Measurements from ENCODE around the gene PARN. TPM values are rescaled to one million over a fixed set of nuclear protein-coding genes. Genes with fewer than 3 reads are reported as not detected.

Gene PARN, protein sequence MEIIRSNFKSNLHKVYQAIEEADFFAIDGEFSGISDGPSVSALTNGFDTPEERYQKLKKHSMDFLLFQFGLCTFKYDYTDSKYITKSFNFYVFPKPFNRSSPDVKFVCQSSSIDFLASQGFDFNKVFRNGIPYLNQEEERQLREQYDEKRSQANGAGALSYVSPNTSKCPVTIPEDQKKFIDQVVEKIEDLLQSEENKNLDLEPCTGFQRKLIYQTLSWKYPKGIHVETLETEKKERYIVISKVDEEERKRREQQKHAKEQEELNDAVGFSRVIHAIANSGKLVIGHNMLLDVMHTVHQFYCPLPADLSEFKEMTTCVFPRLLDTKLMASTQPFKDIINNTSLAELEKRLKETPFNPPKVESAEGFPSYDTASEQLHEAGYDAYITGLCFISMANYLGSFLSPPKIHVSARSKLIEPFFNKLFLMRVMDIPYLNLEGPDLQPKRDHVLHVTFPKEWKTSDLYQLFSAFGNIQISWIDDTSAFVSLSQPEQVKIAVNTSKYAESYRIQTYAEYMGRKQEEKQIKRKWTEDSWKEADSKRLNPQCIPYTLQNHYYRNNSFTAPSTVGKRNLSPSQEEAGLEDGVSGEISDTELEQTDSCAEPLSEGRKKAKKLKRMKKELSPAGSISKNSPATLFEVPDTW
- 10 to 100 TPM; 36.4 to 40.0 TPM for total RNA-seq

DNA sequence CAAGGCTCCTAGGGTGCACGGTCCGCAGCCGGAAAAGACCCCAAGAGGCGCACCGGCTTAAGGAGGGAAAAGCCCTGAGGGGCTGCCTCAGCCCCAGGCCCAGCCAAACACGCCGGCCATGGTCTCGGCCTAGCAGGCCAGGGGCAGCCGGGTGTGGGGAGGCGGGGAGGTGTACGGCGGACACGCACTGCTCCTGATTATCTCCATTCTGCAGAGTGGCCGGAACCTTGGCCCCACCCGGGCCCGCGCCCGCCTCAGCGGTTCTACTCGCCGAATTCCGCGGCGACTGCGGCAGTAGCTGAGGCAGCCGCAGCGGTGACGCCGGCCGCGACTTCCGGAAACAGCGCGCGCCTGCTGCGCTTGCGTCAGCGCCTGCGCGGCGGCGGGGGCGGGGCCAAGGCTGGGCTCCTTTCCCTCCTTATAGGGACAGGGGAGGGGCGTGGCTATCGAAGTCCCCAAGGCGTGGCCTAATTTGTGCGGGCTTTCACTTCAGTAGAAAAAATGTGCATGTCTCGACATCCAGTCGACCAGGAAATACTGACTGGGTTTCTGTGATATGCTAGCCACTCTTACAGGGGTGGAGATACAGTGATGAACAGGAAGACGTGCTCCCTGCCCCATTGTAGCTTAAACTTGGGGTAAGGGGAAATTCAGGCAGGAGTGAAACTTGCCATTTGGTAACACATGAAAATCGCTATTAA lies at the start of gene PARN:
Gene PARN (minus strand): TSS at position 342 of the 701 bp plus-strand sequence. CDS start 135 bp downstream, at position 207.
- Mint-ChIP-seq H3K4me3 (peak within 1 kb of the TSS; percentile 85), H3K27me3 (ENCODE audit: low read depth) (no peaks in the 10 kb centered on the region), H3K4me1 (ENCODE audit: low read depth) (peaks cover 60% of the 10 kb centered on the region), H3K36me3 (ENCODE audit: low read depth) (peaks cover 35% of the 10 kb centered on the region), H3K27ac (peak within 1 kb of the TSS; percentile 97), H3K9me3 (ENCODE audit: insufficient read depth) (no peaks in the 10 kb centered on the region)
- ATAC-seq (peak; percentile 56), DNase-seq (peak; percentile 98)
- ChIA-PET POLR2A (interaction anchor here (0.7 to 1.6 kb wide), 10 partner anchors 9 to 464 kb away, joined by 3 to 6 read pairs (median 3); partner anchors contain the start of gene RRN3), CTCF (interaction anchor here (1.3 kb wide), 1 partner anchor 711 kb away, joined by 3 read pairs; the partner anchor contains the start of gene ERCC4)

DNA sequence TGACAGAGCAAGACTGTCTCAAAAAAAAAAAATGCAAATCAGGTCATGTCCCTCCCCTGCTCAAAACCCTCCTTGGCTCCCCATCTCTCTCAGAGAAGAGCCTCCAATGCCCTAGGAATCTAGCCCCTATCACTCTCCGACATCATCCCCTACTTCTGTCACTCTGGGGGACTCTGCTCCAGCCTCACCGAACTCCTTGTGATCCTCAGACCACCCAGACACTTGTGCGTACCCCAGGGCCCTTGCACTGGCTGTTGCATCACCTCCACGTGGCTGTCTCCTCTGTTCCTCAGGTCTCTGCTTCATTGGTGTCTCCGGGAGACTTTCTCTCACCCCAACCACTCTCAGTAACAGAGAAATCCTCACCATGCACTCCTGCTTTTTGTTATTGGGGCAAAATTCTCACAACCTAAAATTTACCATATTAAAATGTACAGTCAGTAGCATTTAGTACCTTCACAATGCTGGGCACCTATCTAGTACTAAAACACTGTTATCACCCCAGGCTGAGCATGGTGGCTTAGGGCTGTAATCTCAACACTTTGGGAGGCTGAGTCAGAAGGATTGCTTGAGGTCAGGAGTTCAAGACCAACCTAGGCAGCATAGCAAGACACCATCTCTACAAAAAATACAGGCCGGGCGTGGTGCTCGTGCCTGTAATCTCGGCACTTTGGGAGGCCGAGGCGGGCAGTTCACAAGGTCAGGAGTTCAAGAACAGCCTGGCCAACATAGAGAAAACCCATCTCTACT lies 48.9 kb upstream of the PARN start:
- H3K9me3 Mint-ChIP-seq (ENCODE audit: insufficient read depth) = peaks cover 1% of the 10 kb centered on the region
- no peak overlapping the region for H3K4me3 Mint-ChIP-seq
- H3K27ac Mint-ChIP-seq = no peak overlapping the region
- H3K27me3 Mint-ChIP-seq (ENCODE audit: low read depth) = peaks cover 2% of the 10 kb centered on the region
- ATAC-seq (no peak), DNase-seq (no peak)
- H3K4me1 Mint-ChIP-seq (ENCODE audit: low read depth) = no peaks in the 10 kb centered on the region
- ChIA-PET POLR2A (no interaction called here), CTCF (no interaction called here)
- H3K36me3 Mint-ChIP-seq (ENCODE audit: low read depth) = peaks cover 3% of the 10 kb centered on the region

DNA sequence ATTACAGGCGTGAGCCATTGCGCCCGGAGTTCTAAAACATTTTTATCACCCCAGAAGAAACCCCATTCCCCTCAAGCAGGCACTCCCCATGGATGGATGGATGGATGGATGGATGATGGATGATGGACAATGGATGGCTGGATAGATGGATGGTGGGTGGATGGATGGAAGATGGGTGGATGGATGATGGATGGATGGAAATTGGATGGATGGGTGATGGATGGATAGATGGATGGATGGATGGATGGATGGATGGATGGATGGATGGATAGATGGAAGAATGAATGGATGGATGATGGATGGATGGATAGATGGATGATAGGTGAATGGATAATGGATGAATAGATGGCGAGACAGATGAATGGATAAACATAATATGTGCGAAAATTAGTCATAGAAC lies 47.6 kb upstream of the PARN start:
- DNase-seq (no peak), ATAC-seq (no peak)
- POLR2A ChIA-PET = no interaction called here
- peaks cover 4% of the 10 kb centered on the region for H3K4me1 Mint-ChIP-seq (ENCODE audit: low read depth)
- H3K36me3 Mint-ChIP-seq (ENCODE audit: low read depth) = peaks cover 4% of the 10 kb centered on the region
- H3K27ac Mint-ChIP-seq = no peak overlapping the region
- H3K27me3 Mint-ChIP-seq (ENCODE audit: low read depth) = peaks cover 2% of the 10 kb centered on the region
- H3K4me3 Mint-ChIP-seq = no peak overlapping the region
- H3K9me3 Mint-ChIP-seq (ENCODE audit: insufficient read depth) = peaks cover 7% of the 10 kb centered on the region
- CTCF ChIA-PET = interaction anchor here (0.7 kb wide), 1 partner anchor 43 kb away, joined by 3 read pairs; no protein-coding TSS in a partner anchor

DNA sequence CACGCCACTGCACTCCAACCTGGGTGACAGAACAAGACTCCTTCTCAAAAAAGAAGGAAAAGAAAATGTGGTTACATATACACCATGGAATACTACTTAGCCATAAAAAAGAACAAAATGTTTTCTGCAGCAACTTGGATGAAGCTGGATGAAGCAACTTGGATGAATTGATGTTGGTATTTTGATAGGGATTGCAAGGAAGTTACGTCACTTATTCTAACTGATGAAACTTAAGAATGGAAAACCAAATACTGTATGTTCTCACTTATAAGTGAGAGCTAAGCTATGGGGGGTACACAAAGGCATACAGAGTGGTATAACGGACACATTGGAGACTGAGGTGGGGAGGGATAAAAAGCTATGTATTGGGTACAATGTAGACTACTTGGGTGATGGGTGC lies 46.6 kb upstream of the PARN start:
- ATAC-seq = no peak
- peaks cover 7% of the 10 kb centered on the region for H3K9me3 Mint-ChIP-seq (ENCODE audit: insufficient read depth)
- H3K4me3 Mint-ChIP-seq = no peak overlapping the region
- peaks cover 11% of the 10 kb centered on the region for H3K4me1 Mint-ChIP-seq (ENCODE audit: low read depth)
- CTCF ChIA-PET = no interaction called here
- H3K36me3 Mint-ChIP-seq (ENCODE audit: low read depth) = peaks cover 9% of the 10 kb centered on the region
- peaks cover 2% of the 10 kb centered on the region for H3K27me3 Mint-ChIP-seq (ENCODE audit: low read depth)
- H3K27ac Mint-ChIP-seq = no peak overlapping the region
- POLR2A ChIA-PET = no interaction called here
- DNase-seq = no peak

DNA sequence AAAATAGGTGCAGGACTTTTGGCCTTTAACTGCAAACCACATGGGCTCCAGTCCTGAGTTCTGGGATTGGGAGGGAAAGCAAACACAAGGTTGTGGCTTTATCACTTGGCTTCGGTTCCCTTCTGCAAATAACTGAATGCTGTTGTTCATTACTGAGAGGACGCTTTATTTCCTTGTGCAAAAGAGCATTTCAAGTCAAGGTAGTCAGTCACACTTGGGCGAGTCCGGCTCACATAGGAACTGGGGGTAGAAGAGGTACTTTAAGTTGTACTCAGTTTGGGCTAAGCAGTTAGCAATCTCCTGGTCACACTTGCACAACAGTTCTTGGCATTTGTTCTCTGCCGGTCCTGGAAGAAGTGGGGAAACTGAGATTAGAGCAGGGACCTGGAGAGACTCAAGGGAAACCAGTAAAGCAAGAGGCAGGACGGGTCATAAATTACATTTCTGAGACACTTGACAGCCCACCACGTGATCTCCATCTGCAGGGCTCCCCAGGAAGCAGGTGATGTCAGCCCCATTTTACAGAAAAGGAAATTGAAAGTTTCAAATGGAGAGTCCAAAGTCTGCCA lies 42.4 kb upstream of the PARN start:
- no peak for ATAC-seq
- ChIA-PET CTCF (no interaction called here), POLR2A (no interaction called here)
- DNase-seq = peak; percentile 43
- Mint-ChIP-seq H3K4me1 (ENCODE audit: low read depth) (peaks cover 11% of the 10 kb centered on the region), H3K9me3 (ENCODE audit: insufficient read depth) (peaks cover 7% of the 10 kb centered on the region), H3K36me3 (ENCODE audit: low read depth) (peaks cover 30% of the 10 kb centered on the region), H3K27me3 (ENCODE audit: low read depth) (peaks cover 2% of the 10 kb centered on the region), H3K27ac (peak overlapping the region; percentile 16), H3K4me3 (no peak overlapping the region)

DNA sequence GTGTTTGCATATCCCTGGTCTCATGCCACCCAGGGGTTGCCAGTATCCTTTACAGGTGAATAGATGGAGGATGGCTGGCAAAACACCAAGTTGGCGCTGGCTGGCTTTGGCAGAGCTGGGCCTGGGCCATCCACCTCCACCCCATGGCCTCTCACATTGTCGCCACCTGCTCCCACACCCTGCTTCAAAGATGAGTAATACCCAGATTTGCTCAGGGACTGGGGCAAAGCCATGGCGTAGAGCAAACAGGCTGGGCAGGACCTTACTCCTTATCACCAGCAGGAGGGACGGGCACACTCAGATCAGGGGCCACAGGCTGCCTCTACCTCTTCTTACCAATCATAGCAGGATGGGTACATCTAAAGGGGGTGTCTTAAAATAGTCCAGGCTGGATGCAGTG lies 39.7 kb upstream of the PARN start:
- no peak for DNase-seq
- peaks cover 50% of the 10 kb centered on the region for H3K36me3 Mint-ChIP-seq (ENCODE audit: low read depth)
- no peak for ATAC-seq
- H3K4me1 Mint-ChIP-seq (ENCODE audit: low read depth) = peaks cover 11% of the 10 kb centered on the region
- H3K27ac Mint-ChIP-seq = no peak overlapping the region
- CTCF ChIA-PET = no interaction called here
- peaks cover 7% of the 10 kb centered on the region for H3K9me3 Mint-ChIP-seq (ENCODE audit: insufficient read depth)
- POLR2A ChIA-PET = no interaction called here
- no peak overlapping the region for H3K4me3 Mint-ChIP-seq
- no peaks in the 10 kb centered on the region for H3K27me3 Mint-ChIP-seq (ENCODE audit: low read depth)

DNA sequence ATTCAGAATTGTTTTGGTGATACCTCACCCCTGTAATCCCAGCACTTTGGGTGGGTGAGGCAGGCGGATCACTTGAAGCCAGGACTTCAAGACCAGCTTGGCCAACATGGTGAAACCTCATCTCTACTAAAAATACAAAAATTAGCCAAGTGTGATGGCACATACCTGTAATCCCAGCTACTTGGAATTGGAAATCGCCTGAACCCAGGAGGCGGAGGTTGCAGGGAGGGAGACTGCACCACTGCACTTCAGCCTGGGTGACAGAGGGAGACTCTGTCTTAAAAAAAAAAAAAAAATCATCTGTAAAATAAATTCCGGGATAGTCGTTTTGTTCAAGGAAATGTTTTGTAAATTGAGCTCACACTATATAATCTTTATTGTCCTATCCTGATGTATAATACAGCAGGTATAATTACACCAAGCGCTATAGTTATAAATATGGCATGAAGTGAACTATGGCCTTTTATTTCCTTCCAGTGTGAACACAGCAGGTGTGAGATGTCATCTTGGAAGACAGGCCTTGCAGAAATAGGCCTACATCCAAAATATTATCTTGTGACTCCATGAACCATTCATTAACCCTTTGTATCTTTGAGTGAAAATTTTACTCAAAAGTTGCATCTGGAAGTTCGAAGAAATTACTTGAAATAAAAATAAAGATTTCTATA lies 38.6 kb upstream of the PARN start:
- DNase-seq = no peak
- H3K27ac Mint-ChIP-seq = no peak overlapping the region
- H3K4me3 Mint-ChIP-seq = no peak overlapping the region
- POLR2A ChIA-PET = no interaction called here
- no peaks in the 10 kb centered on the region for H3K27me3 Mint-ChIP-seq (ENCODE audit: low read depth)
- H3K36me3 Mint-ChIP-seq (ENCODE audit: low read depth) = peaks cover 57% of the 10 kb centered on the region
- CTCF ChIA-PET = no interaction called here
- no peak for ATAC-seq
- peaks cover 3% of the 10 kb centered on the region for H3K9me3 Mint-ChIP-seq (ENCODE audit: insufficient read depth)
- peaks cover 11% of the 10 kb centered on the region for H3K4me1 Mint-ChIP-seq (ENCODE audit: low read depth)

DNA sequence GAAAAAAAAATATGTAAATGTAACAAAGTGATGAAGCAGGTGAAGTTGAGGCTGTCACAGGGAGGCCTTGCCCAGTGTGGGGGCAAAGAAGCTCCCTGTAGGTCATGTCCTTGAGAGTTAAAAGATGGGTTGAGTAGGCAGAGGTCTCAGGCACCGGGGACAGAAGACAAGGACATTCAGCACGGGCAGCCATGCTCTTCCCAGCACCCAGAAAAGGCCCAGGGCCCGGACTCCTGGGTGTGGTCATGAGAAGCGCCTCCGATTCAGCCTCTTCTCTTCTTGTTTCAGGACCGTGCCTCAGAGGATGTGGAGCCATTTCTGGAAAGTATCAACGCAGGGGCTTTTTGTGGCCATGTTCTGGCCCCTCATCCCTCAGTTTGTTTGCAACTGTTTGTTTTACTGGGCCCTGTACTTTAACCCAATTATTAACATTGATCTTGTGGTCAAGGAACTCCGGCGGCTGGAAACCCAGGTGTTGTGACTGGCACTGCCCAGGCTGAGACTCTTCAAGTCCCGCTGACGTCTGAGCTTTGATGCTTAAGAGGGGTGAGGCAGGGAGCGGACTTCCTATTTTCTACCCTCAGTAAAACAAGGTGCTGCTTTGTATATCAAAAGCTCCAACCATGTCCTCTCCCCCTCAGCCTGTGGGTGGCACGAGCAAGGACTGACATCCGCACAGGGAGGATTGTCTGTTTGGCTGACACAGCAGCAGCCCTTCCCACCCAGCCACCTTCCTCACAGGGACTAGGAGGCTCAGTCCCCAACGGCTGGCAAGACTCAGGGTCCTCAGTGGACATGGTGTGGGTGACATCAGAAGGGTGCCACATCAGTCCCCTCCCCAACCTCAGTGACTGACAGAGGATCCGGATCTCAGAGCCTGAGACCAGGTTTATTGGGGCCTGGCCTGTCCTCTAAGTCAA lies 37.5 kb upstream of the PARN start:
- Mint-ChIP-seq H3K36me3 (ENCODE audit: low read depth) (peaks cover 61% of the 10 kb centered on the region), H3K4me3 (no peak overlapping the region), H3K27ac (peak overlapping the region; percentile 61), H3K9me3 (ENCODE audit: insufficient read depth) (no peaks in the 10 kb centered on the region), H3K27me3 (ENCODE audit: low read depth) (no peaks in the 10 kb centered on the region), H3K4me1 (ENCODE audit: low read depth) (peaks cover 8% of the 10 kb centered on the region)
- ATAC-seq (no peak), DNase-seq (no peak)
- POLR2A ChIA-PET = interaction anchor here (0.6 to 1.5 kb wide), 2 partner anchors 38 to 517 kb away, joined by 3 to 5 read pairs; partner anchors contain the start of gene PARN
- CTCF ChIA-PET = no interaction called here

DNA sequence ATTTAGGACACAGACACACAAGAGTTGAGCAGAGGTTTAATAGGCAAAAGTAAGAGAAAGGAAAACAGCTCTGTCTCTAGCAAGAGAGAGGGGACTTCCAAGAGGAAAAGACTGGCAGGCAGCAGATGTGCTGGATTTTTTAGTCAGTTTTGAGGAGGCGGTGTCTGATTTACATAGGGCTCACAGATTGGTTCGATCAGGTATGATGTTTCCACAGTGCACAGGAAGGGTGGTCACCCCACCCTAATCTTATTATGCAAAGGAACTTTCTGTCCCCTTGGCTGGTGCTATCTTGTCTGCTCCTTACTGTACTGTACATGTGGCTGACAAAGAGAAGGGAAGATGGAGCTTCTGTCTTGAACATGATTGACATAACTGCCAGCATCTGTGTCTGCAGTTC lies 28.0 kb upstream of the PARN start:
- Mint-ChIP-seq H3K9me3 (ENCODE audit: insufficient read depth) (no peaks in the 10 kb centered on the region), H3K4me3 (no peak overlapping the region), H3K4me1 (ENCODE audit: low read depth) (peaks cover 5% of the 10 kb centered on the region), H3K27me3 (ENCODE audit: low read depth) (no peaks in the 10 kb centered on the region), H3K36me3 (ENCODE audit: low read depth) (peaks cover 54% of the 10 kb centered on the region), H3K27ac (peak overlapping the region; percentile 54)
- CTCF ChIA-PET = interaction anchor here (0.6 to 1.6 kb wide), 3 partner anchors 13 to 738 kb away, joined by 3 to 4 read pairs (median 4); no protein-coding TSS in a partner anchor
- ATAC-seq (no peak), DNase-seq (peak; percentile 25)
- POLR2A ChIA-PET = interaction anchor here (0.8 kb wide), 1 partner anchor 26 kb away, joined by 3 read pairs; the partner anchor contains the start of gene BFAR

DNA sequence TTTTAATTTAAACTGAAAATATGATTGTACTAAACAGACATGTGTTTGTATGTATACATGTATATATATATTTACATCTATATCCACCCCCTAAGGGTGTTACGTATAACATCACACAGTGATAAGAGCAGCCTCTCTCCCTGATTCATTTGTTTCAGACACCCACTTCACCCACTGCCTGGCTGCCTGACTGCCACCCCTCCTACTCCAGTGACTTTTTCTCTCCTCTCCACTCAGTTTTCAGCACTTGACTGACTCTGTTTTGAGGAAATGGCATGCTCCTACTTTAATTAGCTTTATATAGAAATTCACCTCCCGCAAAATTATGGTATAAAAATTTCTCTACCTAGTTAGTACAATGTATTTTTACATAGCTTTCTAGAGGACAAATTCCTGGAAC lies 22.7 kb upstream of the PARN start:
- Mint-ChIP-seq H3K4me3 (no peak overlapping the region), H3K27ac (no peak overlapping the region), H3K9me3 (ENCODE audit: insufficient read depth) (no peaks in the 10 kb centered on the region), H3K27me3 (ENCODE audit: low read depth) (no peaks in the 10 kb centered on the region), H3K36me3 (ENCODE audit: low read depth) (peaks cover 65% of the 10 kb centered on the region), H3K4me1 (ENCODE audit: low read depth) (no peaks in the 10 kb centered on the region)
- ChIA-PET CTCF (interaction anchor here (1.2 kb wide), 1 partner anchor 17 kb away, joined by 4 read pairs; no protein-coding TSS in a partner anchor), POLR2A (interaction anchor here (1.3 kb wide), 1 partner anchor 22 kb away, joined by 4 read pairs; the partner anchor contains the start of gene PARN)
- no peak for DNase-seq
- no peak for ATAC-seq

All from activated CD8-positive, alpha-beta T cell treated with anti-CD3 and anti-CD28 coated beads, Interleukin-2, amount 10 ng/mL, durations not matched to agents 7 days and 5 days (primary cell).